GM13977 (cell line): ENCODE data around the gene OVOL1.
A peak's percentile ranks its signal among the peaks of the same experiment; 100 is the strongest.

Experiments used
- DNase-seq: peaks from one replicate; pipeline ENCODE4 v3.0.0; 2012; ENCODE audit warnings: low spot score
- CTCF ChIP-seq: IDR thresholded peaks from 2 replicates; pipeline ENCODE4 v1.5.1; 2012; ENCODE audit warnings: mild to moderate bottlenecking, control low read depth; ENCODE audit not compliant: insufficient read depth; ENCODE audit errors: extremely low read depth, missing control alignments
- in situ Hi-C: fragments of 300-500 bp; cut with MboI; formaldehyde crosslinking; loops from one replicate; pipeline ENCODE4 v1.12.0; 2022; ENCODE audit warnings: low sequenced_read_pairs, low pct_unique_long_range_greater_than_20kb, mixed read lengths, inconsistent platforms; ENCODE audit not compliant: unreplicated experiment

OVOL1 gene

GRCh38 chr11:65777241-65777640, 9.6 kb upstream of the OVOL1 start:
- in situ Hi-C loops: no loop called here
- DNase-seq: no peak
- no peak for TF ChIP-seq CTCF

GRCh38 chr11:65777821-65778361, 9.0 kb upstream of the OVOL1 start:
- no peak for DNase-seq
- TF ChIP-seq CTCF: no peak

GRCh38 chr11:65778431-65778900, 8.4 kb upstream of the OVOL1 start:
- in situ Hi-C loops: no loop called here
- no peak for TF ChIP-seq CTCF
- DNase-seq: peak; percentile 4

More at GRCh38 chr11:65777821-65778361, 9.0 kb upstream of the OVOL1 start:
- in situ Hi-C loops: no loop called here

GRCh38 chr11:65778901-65779668, 7.8 kb upstream of the OVOL1 start:
- peak; percentile 27 for DNase-seq
- no peak for TF ChIP-seq CTCF
- in situ Hi-C loops: no loop called here

- no peak for DNase-seq
- in situ Hi-C loops: no loop called here
- no peak for TF ChIP-seq CTCF
Measured at GRCh38 chr11:65779669-65779918, 7.3 kb upstream of the OVOL1 start.

GRCh38 chr11:65779919-65780769, 6.7 kb upstream of the OVOL1 start:
- DNase-seq: peak; percentile 95
- TF ChIP-seq CTCF: peak; percentile 99
- in situ Hi-C loops: no loop called here
